Karpas-422 (cell line): Measurements from ENCODE around the gene VWA8. TPM values are rescaled to one million over a fixed set of nuclear protein-coding genes. Genes with fewer than 3 reads are reported as not detected.
"Not testable (repeated sequence)": the region's sequence is repeated elsewhere in the genome, so short reads cannot be mapped to it uniquely, and the experiment has no call there.

ENCODE experiments used
- DNase-seq: peaks from one replicate; pipeline ENCODE4 v3.0.0-alpha.2; 2015
- H2AFZ ChIP-seq: fragments of 200-600 bp; sonication (generic); 2 replicates; pipeline ENCODE4 v1.6.1; 2014; ENCODE audit warnings: antibody characterized with exemption, low read length, mixed read lengths
- H3K27ac ChIP-seq: fragments of 200-600 bp; sonication (generic); 2 replicates; pipeline ENCODE4 v1.5.1; 2014; ENCODE audit warnings: mild to moderate bottlenecking, low read length, moderate library complexity
- H3K27me3 ChIP-seq: fragments of 200-600 bp; sonication (generic); 2 replicates; pipeline ENCODE4 v1.6.1; 2014; ENCODE audit warnings: low read length, mixed read lengths
- H3K36me3 ChIP-seq: fragments of 200-600 bp; sonication (generic); 2 replicates; pipeline ENCODE4 v1.6.1; 2014; ENCODE audit warnings: low read length, mixed read lengths; ENCODE audit not compliant: insufficient read depth
- H3K4me1 ChIP-seq: fragments of 200-600 bp; sonication (generic); 2 replicates; pipeline ENCODE4 v1.6.1; 2014; ENCODE audit warnings: mild to moderate bottlenecking, low read length, mixed read lengths
- H3K4me2 ChIP-seq: fragments of 200-600 bp; sonication (generic); 2 replicates; pipeline ENCODE4 v1.6.1; 2014; ENCODE audit warnings: low read length, low read depth, mild to moderate bottlenecking; ENCODE audit not compliant: poor library complexity, severe bottlenecking
- H3K4me3 ChIP-seq: fragments of 200-600 bp; sonication (generic); 2 replicates; pipeline ENCODE4 v1.5.1; 2014; ENCODE audit warnings: mild to moderate bottlenecking, antibody characterized with exemption, low read length, mixed read lengths
- H3K79me2 ChIP-seq: fragments of 200-600 bp; sonication (generic); 2 replicates; pipeline ENCODE4 v1.6.1; 2014; ENCODE audit warnings: mild to moderate bottlenecking, low read length, mixed read lengths
- H3K9ac ChIP-seq: fragments of 200-600 bp; sonication (generic); 2 replicates; pipeline ENCODE4 v1.6.0; 2014; ENCODE audit warnings: low read length
- H3K9me2 ChIP-seq: fragments of 200-600 bp; sonication (generic), shearing (Covaris generic); replicated peaks from 2 replicates; pipeline ENCODE4 v1.6.0; 2014; ENCODE audit warnings: mild to moderate bottlenecking, low read length, moderate library complexity; ENCODE audit not compliant: insufficient read depth
- H3K9me3 ChIP-seq: fragments of 300-700, 200-600 bp; sonication (generic); 2 replicates; pipeline ENCODE4 v1.6.1; 2014; ENCODE audit warnings: low read length, mixed read lengths
- H4K20me1 ChIP-seq: fragments of 200-600 bp; sonication (generic); 2 replicates; pipeline ENCODE4 v1.6.1; 2014; ENCODE audit warnings: mild to moderate bottlenecking, antibody characterized with exemption, low read length, low read depth; ENCODE audit not compliant: insufficient read depth
- total RNA-seq: library from RNA; depleted of rRNA; stranded (reverse); fragments of >200 nt; shearing (Covaris generic); gene quantifications from 2 replicates; pipeline ENCODE4 v1.2.3, GENCODE V29; 2014; ENCODE audit warnings: low replicate concordance

The VWA8 gene
- total RNA-seq, 1 experiment from 2014 or later: 35.7 TPM

DNA sequence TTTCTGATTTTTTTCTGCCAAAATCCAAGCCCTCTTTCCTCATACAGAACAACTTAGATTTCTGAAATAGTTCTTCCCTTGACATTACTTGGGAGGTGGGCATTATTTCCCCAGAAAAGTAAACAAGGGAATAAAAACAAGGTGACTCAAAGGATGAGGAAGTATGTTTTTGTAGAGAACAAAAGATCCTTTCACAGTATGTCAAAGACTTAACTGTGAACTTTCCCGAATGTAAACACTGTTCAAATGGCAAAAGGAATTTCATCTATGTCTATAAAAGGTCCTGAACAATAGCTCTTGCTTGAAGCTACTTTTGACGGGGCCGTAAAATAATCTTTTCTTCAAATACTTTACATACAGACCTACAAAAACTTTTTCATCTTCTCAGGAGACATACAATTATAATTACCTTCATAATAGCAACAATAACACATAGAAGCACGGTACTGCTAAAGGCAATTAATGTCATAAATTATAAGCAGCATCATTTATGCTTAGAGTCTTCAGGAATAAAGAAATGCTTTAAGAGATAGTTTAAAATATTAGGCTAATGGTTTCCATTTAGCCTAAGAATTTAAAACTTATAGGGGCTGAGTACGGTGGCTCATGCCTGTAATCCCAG is 312.5 kb downstream of the VWA8 start:
- Histone ChIP-seq H3K79me2 (no peaks in the 10 kb centered on the region), H3K27me3 (no peaks in the 10 kb centered on the region), H3K27ac (no peak overlapping the region), H4K20me1 (no peaks in the 10 kb centered on the region), H3K4me1 (peaks cover 33% of the 10 kb centered on the region), H3K4me2 (no peak overlapping the region), H3K4me3 (no peak overlapping the region), H2AFZ (no peak overlapping the region), H3K9me2 (no peaks in the 10 kb centered on the region), H3K9me3 (no peaks in the 10 kb centered on the region), H3K36me3 (no peaks in the 10 kb centered on the region), H3K9ac (no peak overlapping the region)
- DNase-seq: no peak

DNA sequence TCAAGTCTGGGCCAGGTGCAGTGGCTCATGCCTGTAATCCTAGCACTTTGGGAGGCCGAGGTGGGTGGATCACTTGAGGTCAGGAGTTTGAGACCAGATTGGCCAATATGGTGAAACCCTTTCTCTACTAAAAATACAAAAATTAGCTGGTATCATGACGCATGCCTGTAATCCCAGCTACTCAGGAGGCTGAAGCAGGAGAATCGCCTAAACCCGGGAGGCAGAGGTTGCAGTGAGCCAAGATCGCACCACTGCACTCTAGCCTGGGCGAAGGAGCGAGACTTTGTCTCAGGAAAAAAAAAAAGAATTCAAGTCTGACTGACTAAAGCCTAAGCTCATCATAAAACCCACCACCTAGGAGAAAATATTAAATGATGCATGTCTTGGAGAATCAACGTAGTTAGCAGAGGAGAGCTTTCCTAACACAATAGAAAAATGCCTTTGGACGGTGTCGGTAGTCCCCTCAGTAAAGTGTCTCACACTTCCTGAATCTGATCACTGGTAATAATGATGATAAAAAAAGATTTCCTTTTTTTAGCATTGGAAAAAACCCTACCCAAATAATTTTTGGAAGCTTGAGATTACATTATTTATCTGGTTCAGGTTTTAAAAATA is 313.1 kb downstream of the VWA8 start:
- not testable (repeated sequence) for H3K9me3 ChIP-seq, H3K9ac ChIP-seq, H3K4me2 ChIP-seq, H3K4me3 ChIP-seq, H3K79me2 ChIP-seq, DNase-seq, H3K27ac ChIP-seq, H3K27me3 ChIP-seq, H3K36me3 ChIP-seq, H3K9me2 ChIP-seq, H4K20me1 ChIP-seq, H2AFZ ChIP-seq
- H3K4me1 ChIP-seq: peaks cover 36% of the 10 kb centered on the region

DNA sequence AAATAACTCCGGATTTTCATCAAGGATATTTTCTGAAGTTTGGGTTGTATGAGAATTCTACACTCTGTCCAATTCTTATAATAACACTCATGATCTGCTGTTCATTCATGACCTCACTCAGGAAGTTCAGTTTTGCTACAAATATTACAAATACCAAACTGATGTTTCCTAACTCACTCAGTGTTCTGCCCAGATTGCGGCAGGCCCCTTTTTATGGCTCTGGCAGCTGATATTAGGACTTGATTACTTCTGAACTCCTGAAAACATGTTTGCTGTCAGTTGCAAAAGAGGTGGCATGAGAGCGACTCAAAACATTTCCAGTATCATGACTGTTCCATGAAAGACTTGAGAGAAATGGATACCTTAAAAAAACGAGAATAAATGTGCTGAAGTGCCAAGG is 315.6 kb downstream of the VWA8 start:
- Histone ChIP-seq H3K4me1 (peaks cover 24% of the 10 kb centered on the region), H4K20me1 (no peaks in the 10 kb centered on the region), H2AFZ (no peak overlapping the region), H3K9me2 (no peaks in the 10 kb centered on the region), H3K9ac (no peak overlapping the region), H3K27ac (peak overlapping the region; percentile 9; the same call in 1 of the 2 replicates), H3K9me3 (no peaks in the 10 kb centered on the region), H3K4me2 (no peak overlapping the region), H3K36me3 (no peaks in the 10 kb centered on the region), H3K79me2 (no peaks in the 10 kb centered on the region), H3K4me3 (no peak overlapping the region), H3K27me3 (no peaks in the 10 kb centered on the region)
- DNase-seq: no peak

DNA sequence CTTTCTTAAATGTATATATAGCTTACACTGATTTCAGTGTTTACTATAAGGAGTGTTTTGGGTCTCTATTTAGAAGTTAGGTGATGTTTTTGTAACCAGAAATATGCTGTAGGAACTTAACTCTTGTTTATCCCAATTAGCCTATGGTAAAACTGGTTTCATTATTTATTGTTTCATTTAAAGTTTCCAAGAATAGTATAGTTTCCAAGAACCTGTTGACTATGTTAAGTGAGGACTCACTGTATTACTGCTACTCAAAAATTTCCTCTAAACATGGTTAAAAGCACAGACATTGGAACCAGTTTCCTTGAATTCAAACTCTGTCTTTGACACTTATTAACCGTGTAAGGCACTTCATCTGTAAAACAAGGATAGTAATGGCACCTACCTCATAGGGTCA is 316.2 kb downstream of the VWA8 start:
- Histone ChIP-seq H3K79me2 (no peaks in the 10 kb centered on the region), H2AFZ (no peak overlapping the region), H3K4me3 (no peak overlapping the region), H3K36me3 (no peaks in the 10 kb centered on the region), H3K27me3 (no peaks in the 10 kb centered on the region), H3K9ac (no peak overlapping the region), H3K9me2 (no peaks in the 10 kb centered on the region), H3K4me2 (no peak overlapping the region), H3K27ac (0 out of 2 replicates have a peak overlapping the region, but pooled peaks have one; percentile 75), H4K20me1 (no peaks in the 10 kb centered on the region), H3K4me1 (peaks cover 27% of the 10 kb centered on the region), H3K9me3 (no peaks in the 10 kb centered on the region)
- DNase-seq: no peak

- Histone ChIP-seq H3K4me2 (peak overlapping the region; percentile 44), H3K79me2 (no peaks in the 10 kb centered on the region), H3K9me2 (no peaks in the 10 kb centered on the region), H2AFZ (no peak overlapping the region), H3K27me3 (no peaks in the 10 kb centered on the region), H3K9ac (peak overlapping the region; percentile 33; the same call in 1 of the 2 replicates), H3K36me3 (no peaks in the 10 kb centered on the region), H3K4me1 (peaks cover 27% of the 10 kb centered on the region), H3K4me3 (no peak overlapping the region; the same call in 1 of the 2 replicates), H3K9me3 (no peaks in the 10 kb centered on the region), H4K20me1 (no peaks in the 10 kb centered on the region), H3K27ac (peak overlapping the region; percentile 75)
- peak; percentile 53 for DNase-seq
Measured at GRCh38 chr13:41643507-41643906, 317.4 kb downstream of the VWA8 start.

GRCh38 chr13:41641961-41642360 is 318.9 kb downstream of the VWA8 start:
- Histone ChIP-seq H3K9ac (no peak overlapping the region), H3K27me3 (no peaks in the 10 kb centered on the region), H3K4me3 (no peak overlapping the region), H3K4me2 (no peak overlapping the region), H3K9me2 (no peaks in the 10 kb centered on the region), H3K36me3 (no peaks in the 10 kb centered on the region), H3K27ac (no peak overlapping the region), H4K20me1 (no peaks in the 10 kb centered on the region), H2AFZ (no peak overlapping the region), H3K79me2 (no peaks in the 10 kb centered on the region), H3K9me3 (no peaks in the 10 kb centered on the region), H3K4me1 (peaks cover 27% of the 10 kb centered on the region)
- DNase-seq: no peak

GRCh38 chr13:41641429-41641828 is 319.5 kb downstream of the VWA8 start:
- peaks cover 27% of the 10 kb centered on the region for H3K4me1 ChIP-seq
- no peak overlapping the region for H2AFZ ChIP-seq
- no peak overlapping the region for H3K27ac ChIP-seq
- H3K36me3 ChIP-seq: no peaks in the 10 kb centered on the region
- no peaks in the 10 kb centered on the region for H4K20me1 ChIP-seq
- no peaks in the 10 kb centered on the region for H3K9me3 ChIP-seq
- no peak for DNase-seq
- H3K79me2 ChIP-seq: no peaks in the 10 kb centered on the region
- no peaks in the 10 kb centered on the region for H3K9me2 ChIP-seq
- H3K4me2 ChIP-seq: no peak overlapping the region
- no peaks in the 10 kb centered on the region for H3K27me3 ChIP-seq
- no peak overlapping the region for H3K9ac ChIP-seq
- no peak overlapping the region for H3K4me3 ChIP-seq

GRCh38 chr13:41639955-41640780 is 320.7 kb downstream of the VWA8 start:
- H3K9me3 ChIP-seq: no peaks in the 10 kb centered on the region
- H3K27me3 ChIP-seq: no peaks in the 10 kb centered on the region
- no peaks in the 10 kb centered on the region for H3K9me2 ChIP-seq
- no peak overlapping the region for H3K9ac ChIP-seq
- no peak overlapping the region for H3K27ac ChIP-seq
- no peaks in the 10 kb centered on the region for H4K20me1 ChIP-seq
- H3K4me1 ChIP-seq: peaks cover 27% of the 10 kb centered on the region
- no peak overlapping the region for H3K4me3 ChIP-seq
- no peak overlapping the region for H2AFZ ChIP-seq
- no peak overlapping the region for H3K4me2 ChIP-seq
- H3K79me2 ChIP-seq: no peaks in the 10 kb centered on the region
- H3K36me3 ChIP-seq: no peaks in the 10 kb centered on the region
- DNase-seq: no peak
